GM18520 (cell line): Measurements from ENCODE around the gene DNER.
"Not testable (repeated sequence)": the region's sequence is repeated elsewhere in the genome, so short reads cannot be mapped to it uniquely, and the experiment has no call there.

Source experiments
- ATAC-seq: cut with Tn5 transposase; IDR thresholded peaks from one replicate; pipeline ENCODE4 v1.9.1; 2021; ENCODE audit not compliant: unreplicated experiment

DNER gene

DNA sequence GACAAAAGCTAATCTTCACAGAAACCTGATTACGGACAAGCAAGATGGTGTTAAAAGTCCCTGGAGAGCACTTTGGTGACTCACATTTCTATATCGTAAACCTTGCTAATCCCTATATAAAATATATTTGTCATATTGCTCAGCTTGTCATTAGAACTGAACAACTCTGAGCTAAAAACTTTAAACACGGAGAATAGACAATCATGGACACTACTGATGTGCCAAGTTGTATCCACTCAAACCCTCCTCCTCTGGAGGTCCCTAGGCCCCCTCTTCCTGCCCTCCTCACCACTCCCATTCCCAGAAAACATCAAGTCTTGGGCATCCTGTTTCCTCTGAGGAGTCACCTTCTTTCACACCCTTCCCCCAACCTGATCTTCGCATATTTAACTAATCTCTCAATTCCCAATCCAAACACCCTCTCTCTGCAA is 304.6 kb downstream of the DNER start:
- no peak for ATAC-seq

DNA sequence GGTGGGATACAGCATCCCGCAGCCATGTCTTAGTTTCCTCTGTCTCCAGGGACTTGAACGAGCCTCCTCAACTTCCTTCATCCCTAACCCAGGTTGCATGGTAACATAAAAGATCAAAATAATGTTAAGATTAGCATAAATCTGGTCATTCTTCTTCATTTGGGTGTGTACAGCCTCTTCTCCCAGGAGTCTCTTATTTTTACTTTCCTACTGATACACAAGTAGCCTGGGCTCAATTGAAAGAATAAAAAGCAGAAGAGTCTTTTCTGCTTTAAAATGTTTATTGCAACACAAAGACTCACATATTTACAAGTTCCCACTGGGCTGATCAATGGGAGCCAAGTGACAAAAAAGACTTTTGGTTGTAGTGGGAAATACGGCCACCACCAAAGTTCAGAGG is 305.4 kb downstream of the DNER start:
- no peak for ATAC-seq

DNA sequence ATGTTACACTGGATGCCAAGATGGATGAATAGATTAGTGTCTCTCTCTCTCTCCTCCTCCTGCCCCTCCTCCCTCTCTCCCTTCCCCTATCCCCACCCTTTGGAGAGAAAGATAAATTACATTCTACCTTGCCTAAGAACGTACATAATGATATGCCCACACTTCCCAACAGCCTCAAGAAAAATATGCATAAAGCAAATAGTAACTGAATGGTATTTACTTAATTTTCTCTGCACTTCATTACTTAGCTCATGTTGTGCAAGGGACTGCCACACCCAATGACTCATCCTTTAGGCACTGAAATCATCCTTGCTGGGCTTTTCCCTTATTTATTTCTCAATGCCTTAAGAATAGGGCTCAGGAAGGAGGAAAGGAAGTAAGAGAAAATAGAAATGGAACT is 306.0 kb downstream of the DNER start:
- ATAC-seq: no peak

DNA sequence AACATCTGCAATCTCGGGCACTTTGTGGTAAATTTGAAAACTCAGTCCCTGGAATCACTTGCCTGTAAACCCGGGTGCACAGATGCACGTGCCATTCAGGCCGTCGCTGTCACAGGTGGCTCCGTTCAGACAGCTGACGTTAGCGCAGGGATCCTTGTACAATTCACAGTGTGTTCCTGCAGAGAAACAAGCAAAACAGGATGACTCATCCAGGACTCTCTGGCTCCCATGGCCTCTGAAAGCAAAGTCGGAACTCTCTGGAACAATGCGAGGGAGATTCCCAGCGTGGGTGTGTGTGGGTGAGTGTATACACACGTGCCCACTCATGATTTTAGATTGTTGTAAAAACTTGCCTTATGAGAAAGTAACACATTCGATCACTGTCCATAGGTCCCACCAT is 307.2 kb downstream of the DNER start:
- no peak for ATAC-seq

DNA sequence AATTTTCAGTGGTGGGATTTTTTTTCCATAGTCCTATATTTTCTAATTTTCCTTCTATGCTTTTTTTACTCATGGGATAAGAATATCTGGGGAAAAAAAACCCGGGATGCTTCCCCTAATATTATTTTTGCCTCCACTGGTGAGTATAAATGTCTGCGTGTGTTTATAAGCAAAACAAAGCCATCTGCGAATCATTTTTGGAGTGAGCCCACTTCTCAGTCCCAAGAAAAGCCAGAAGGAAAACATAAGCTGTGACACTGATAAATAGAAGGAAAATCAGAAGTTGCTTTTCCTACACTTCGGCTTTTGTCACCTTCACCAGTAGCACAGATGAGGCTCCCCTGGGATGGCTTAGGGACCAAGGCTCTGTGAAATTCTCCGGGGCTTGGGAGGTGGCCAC is 308.6 kb downstream of the DNER start:
- ATAC-seq: no peak

DNA sequence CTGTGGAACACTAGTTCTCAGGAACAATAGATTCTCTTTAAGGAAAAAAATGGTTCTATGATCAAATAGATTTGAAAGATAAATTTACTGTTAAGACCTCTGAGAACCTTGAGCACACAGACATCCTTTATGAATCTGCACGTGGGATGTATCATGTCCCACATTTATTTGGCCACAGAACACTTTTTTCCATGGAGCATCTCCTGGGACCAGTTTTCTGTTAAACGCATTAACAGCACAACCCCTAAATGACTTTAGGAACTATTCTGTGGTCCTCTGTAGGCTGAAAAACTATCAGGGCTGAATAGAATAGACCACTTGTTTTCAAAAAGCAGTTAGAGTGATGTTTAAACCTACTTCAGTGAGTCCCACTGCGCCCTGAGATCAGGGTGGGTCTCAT is 311.1 kb downstream of the DNER start:
- no peak for ATAC-seq

DNA sequence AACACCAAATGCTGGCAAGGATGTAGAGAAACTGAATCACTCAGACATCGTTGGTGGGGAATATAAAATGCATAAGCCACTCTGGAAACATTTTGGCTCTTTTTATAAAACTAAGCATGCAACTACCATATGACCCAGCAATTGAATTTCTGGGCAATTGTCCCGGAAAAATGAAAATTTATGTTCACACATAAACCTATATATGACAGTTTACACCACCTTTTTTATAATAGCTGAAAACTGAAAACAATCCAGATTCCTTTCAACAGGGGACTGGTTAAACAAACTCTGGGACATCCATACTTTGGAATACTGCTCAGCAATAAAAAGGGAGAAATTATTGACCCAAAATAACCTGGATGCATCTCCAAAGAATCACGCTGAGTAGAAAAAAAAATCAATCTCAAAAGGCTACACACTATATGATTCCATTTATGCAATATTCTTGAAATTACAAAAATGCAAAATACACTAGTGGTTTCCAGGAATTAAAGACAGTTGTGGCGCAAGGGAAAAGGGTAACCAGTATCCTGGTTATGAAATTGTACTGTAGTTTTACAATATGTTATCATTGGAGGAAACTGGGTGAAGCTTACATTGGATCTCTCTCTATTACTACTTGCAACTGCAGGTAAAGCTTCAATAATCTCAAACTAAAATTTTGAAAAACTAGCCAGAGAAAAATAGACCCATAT is 313.0 kb downstream of the DNER start:
- ATAC-seq: no peak

- ATAC-seq: no peak
Measured at GRCh38 chr2:229393926-229394325, 320.4 kb downstream of the DNER start.

- no peak for ATAC-seq
Measured at GRCh38 chr2:229392196-229392595, 322.2 kb downstream of the DNER start.

- no peak for ATAC-seq
Measured at GRCh38 chr2:229388731-229389130, 325.6 kb downstream of the DNER start.

DNA sequence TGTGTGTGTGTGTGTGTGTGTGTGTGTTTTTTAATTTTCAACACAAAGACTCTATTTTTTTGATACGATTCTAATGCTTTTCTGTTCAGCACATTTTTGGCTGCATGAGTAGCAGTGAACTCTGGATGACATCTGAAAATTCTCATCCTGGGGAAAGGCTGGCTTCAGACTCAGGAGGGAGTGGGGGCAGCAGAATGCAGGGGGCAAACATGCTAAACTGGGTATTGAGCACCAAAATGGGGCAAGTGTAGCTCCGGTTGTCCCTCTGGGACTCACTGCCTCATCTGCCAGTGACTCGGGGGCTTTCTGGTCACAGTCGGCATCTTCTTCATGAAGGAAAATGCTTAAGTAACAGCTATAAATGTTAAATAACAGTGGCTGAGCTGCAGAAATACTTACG is 326.5 kb downstream of the DNER start:
- no peak for ATAC-seq

- no peak for ATAC-seq
Measured at GRCh38 chr2:229380101-229380625, 334.2 kb downstream of the DNER start.

GRCh38 chr2:229378386-229378785 is 336.0 kb downstream of the DNER start:
- ATAC-seq: no peak

GRCh38 chr2:229376866-229377265 is 337.5 kb downstream of the DNER start:
- ATAC-seq: no peak

- ATAC-seq: no peak
Measured at GRCh38 chr2:229375251-229375650, 339.1 kb downstream of the DNER start.

GRCh38 chr2:229373311-229373710 is 341.0 kb downstream of the DNER start:
- not testable (repeated sequence) for ATAC-seq

GRCh38 chr2:229372207-229372606 is 342.1 kb downstream of the DNER start:
- ATAC-seq: no peak

GRCh38 chr2:229371086-229371485 is 343.3 kb downstream of the DNER start:
- ATAC-seq: no peak

GRCh38 chr2:229370509-229370908 is 343.8 kb downstream of the DNER start:
- ATAC-seq: no peak

DNA sequence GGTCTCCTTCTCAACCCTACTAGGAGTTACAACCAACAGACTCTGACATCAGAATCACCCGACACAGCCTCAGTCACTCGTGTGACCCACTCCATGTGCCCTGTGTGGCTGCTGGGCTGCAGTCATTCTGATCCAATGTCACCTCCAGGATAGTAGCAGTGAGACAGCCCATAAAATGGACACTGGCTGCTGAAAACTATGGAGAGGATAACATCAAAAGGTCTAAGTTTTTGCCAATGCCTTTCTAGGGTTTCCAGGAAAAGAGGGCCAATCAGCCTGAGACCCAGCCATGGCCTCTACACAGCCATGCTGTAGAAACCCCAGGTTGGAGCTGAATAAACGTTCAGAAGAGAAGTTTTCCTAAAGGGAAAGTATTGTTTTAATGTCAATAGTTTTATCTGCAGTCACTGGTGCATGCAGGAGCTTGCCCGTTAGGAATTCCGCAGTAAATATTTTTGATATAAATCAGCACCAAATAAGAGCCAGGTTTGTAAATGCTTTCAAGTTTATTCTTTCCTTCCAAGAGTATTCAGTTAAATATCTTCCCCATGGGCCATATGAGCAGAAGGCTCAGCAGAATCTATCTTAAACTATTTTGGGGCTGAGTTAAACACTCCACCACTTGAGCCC is 351.1 kb downstream of the DNER start:
- ATAC-seq: no peak

GRCh38 chr2:229350883-229351282 is 363.5 kb downstream of the DNER start:
- ATAC-seq: no peak

GRCh38 chr2:229350117-229350805 is 364.1 kb downstream of the DNER start:
- no peak for ATAC-seq
